Measurements from ENCODE around the gene HCCS. TPM values are rescaled to one million over a fixed set of nuclear protein-coding genes. Genes with fewer than 3 reads are reported as not detected.

The HCCS gene
- total and polyA plus RNA-seq, 2 experiments from 2014 or later, result 18.6 to 27.7 TPM

DNA sequence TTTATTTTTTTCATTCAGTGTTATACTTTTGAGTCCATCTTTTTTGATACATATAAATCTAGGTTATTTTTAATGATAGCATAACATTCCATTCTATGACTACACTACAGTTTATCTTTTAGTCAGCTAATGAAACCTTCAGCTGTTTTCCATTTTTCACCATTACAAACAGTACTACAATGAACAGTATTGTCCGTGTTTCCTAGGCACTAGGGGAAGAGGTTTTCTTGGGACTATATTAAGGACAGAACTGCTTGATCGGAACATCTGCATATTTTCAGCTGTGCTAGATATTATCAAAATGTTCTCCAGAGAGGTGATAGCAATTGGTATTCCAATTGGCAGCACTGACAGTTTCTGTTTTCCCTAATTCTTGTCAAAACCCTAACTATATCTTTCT, 44.3 kb upstream of the HCCS start (continued):
- TF ChIP-seq, protein P1, sequence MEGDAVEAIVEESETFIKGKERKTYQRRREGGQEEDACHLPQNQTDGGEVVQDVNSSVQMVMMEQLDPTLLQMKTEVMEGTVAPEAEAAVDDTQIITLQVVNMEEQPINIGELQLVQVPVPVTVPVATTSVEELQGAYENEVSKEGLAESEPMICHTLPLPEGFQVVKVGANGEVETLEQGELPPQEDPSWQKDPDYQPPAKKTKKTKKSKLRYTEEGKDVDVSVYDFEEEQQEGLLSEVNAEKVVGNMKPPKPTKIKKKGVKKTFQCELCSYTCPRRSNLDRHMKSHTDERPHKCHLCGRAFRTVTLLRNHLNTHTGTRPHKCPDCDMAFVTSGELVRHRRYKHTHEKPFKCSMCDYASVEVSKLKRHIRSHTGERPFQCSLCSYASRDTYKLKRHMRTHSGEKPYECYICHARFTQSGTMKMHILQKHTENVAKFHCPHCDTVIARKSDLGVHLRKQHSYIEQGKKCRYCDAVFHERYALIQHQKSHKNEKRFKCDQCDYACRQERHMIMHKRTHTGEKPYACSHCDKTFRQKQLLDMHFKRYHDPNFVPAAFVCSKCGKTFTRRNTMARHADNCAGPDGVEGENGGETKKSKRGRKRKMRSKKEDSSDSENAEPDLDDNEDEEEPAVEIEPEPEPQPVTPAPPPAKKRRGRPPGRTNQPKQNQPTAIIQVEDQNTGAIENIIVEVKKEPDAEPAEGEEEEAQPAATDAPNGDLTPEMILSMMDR (conservative IDR thresholded peaks at IDR 0.05; ENCODE audit: low read depth in 2 of 2), result no peak
- TF ChIP-seq NANOG (IDR thresholded peaks at IDR 0.05; ENCODE audit: borderline replicate concordance), result no peak
- no peak for TF ChIP-seq STAT1 (IDR thresholded peaks at IDR 0.05; ENCODE audit: unreplicated experiment)
- TF ChIP-seq JUNB (IDR thresholded peaks at IDR 0.05; ENCODE audit: unreplicated experiment), result no peak
- TF ChIP-seq, protein P2, sequence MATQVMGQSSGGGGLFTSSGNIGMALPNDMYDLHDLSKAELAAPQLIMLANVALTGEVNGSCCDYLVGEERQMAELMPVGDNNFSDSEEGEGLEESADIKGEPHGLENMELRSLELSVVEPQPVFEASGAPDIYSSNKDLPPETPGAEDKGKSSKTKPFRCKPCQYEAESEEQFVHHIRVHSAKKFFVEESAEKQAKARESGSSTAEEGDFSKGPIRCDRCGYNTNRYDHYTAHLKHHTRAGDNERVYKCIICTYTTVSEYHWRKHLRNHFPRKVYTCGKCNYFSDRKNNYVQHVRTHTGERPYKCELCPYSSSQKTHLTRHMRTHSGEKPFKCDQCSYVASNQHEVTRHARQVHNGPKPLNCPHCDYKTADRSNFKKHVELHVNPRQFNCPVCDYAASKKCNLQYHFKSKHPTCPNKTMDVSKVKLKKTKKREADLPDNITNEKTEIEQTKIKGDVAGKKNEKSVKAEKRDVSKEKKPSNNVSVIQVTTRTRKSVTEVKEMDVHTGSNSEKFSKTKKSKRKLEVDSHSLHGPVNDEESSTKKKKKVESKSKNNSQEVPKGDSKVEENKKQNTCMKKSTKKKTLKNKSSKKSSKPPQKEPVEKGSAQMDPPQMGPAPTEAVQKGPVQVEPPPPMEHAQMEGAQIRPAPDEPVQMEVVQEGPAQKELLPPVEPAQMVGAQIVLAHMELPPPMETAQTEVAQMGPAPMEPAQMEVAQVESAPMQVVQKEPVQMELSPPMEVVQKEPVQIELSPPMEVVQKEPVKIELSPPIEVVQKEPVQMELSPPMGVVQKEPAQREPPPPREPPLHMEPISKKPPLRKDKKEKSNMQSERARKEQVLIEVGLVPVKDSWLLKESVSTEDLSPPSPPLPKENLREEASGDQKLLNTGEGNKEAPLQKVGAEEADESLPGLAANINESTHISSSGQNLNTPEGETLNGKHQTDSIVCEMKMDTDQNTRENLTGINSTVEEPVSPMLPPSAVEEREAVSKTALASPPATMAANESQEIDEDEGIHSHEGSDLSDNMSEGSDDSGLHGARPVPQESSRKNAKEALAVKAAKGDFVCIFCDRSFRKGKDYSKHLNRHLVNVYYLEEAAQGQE (IDR thresholded peaks at IDR 0.05; ENCODE audit: unreplicated experiment), result no peak
- no peak for TF ChIP-seq CREB1 (CRISPR knock-in tag; IDR thresholded peaks at IDR 0.05; ENCODE audit: low read depth)
- TF ChIP-seq ZNF114 (CRISPR knock-in tag; IDR thresholded peaks at IDR 0.05), result no peak
- TF ChIP-seq ZNF331 (CRISPR knock-in tag; IDR thresholded peaks at IDR 0.05; ENCODE audit: low read depth), result no peak
- no peak for TF ChIP-seq EZH2phosphoT487 (IDR thresholded peaks at IDR 0.05; ENCODE audit: unreplicated experiment)

DNA sequence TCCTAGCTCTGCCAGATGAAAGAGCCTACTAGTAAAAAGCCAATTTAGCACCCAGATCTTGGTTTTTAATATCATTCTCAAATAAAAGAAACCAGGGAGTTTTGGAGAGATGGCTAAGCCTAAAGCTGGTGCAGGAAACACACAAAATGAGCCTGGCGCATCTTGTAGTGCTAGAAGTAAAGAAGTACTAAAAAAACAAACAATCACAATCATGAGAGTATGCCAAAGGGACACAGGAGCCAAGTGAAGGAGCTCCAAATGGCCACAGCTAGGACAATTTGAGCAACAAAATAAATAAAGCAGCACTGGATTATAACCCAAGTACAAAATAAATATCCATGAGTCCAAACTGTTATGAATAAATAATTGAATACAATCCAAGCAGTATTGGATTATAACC, 37.8 kb upstream of the HCCS start:
- no peak overlapping the region for H3K4me3 ChIP-seq
- no peaks in the 10 kb centered on the region for H3K27me3 Mint-ChIP-seq (ENCODE audit: insufficient read depth, low read depth, poor library complexity)
- no peak overlapping the region for H2AFZ ChIP-seq
- no peaks in the 10 kb centered on the region for H3K79me2 ChIP-seq (replicated peaks; ENCODE audit: insufficient read depth)
- no peaks in the 10 kb centered on the region for H4K20me1 ChIP-seq (replicated peaks; ENCODE audit: insufficient read depth)
- H3K9me3 Mint-ChIP-seq, result no peaks in the 10 kb centered on the region
- ATAC-seq (no peak), DNase-seq (ENCODE audit: low spot score) (no peak)
- no peak overlapping the region for H3K4me3 Mint-ChIP-seq
- H3K4me2 ChIP-seq, result no peak overlapping the region
- 0 out of 2 replicates have a peak, but pooled peaks cover 4% of the 10 kb centered on the region for H3K4me1 ChIP-seq (ENCODE audit: insufficient read depth)
- peaks cover 13% of the 10 kb centered on the region; the same call in 2 of the 3 replicates for H3K4me1 Mint-ChIP-seq
- H3K27ac Mint-ChIP-seq, result no peak overlapping the region
- H3K9me2 ChIP-seq (ENCODE audit: insufficient read depth), result no peaks in the 10 kb centered on the region
- H3K27me3 ChIP-seq (ENCODE audit: insufficient read depth), result no peaks in the 10 kb centered on the region
- H3K36me3 ChIP-seq (ENCODE audit: insufficient read depth), result no peaks in the 10 kb centered on the region
- H3F3A ChIP-seq (replicated peaks; ENCODE audit: low read depth), result no peaks in the 10 kb centered on the region
- H3K36me3 Mint-ChIP-seq (ENCODE audit: low read depth), result no peaks in the 10 kb centered on the region; the same call in 2 of the 3 replicates
- no peak overlapping the region for H3K27ac ChIP-seq (ENCODE audit: low read depth)
- TF ChIP-seq, protein P3, sequence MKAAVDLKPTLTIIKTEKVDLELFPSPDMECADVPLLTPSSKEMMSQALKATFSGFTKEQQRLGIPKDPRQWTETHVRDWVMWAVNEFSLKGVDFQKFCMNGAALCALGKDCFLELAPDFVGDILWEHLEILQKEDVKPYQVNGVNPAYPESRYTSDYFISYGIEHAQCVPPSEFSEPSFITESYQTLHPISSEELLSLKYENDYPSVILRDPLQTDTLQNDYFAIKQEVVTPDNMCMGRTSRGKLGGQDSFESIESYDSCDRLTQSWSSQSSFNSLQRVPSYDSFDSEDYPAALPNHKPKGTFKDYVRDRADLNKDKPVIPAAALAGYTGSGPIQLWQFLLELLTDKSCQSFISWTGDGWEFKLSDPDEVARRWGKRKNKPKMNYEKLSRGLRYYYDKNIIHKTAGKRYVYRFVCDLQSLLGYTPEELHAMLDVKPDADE (IDR thresholded peaks at IDR 0.05), result no peak
- TF ChIP-seq, protein P1 (conservative IDR thresholded peaks at IDR 0.05; ENCODE audit: low read depth in 2 of 2), result no peak
- TF ChIP-seq EZH2 (IDR thresholded peaks at IDR 0.05; ENCODE audit: low read depth, unreplicated experiment) (no peak), EZH2phosphoT487 (IDR thresholded peaks at IDR 0.05; ENCODE audit: unreplicated experiment) (no peak), ZNF331 (CRISPR knock-in tag; IDR thresholded peaks at IDR 0.05; ENCODE audit: low read depth) (no peak)

Data from GM23338 (cell line).